Calu3 (cell line): ENCODE results near the gene DSCAM. TPM values are rescaled to one million over a fixed set of nuclear protein-coding genes. Genes with fewer than 3 reads are reported as not detected.

ENCODE experiments used
- BruUV-seq: library from RNA; stranded (reverse); fragments of 400-500 nt; replicated peaks from 2 replicates; lab custom pipeline; 2021; lab: Mats Ljungman, UMichigan
- CTCF ChIA-PET: fragments of 300-600 bp; sonication (Branson Sonifier 250); formaldehyde crosslinking; loops from one replicate; lab custom pipeline; 2022; ENCODE audit warnings: antibody characterized with exemption; lab: Charles Lee
- DNase-seq: peaks from one replicate; pipeline ENCODE4 v3.0.0; 2022
- H3K27ac Mint-ChIP-seq: one replicate; pipeline ENCODE4 v1.8.0; 2022; ENCODE audit warnings: mixed read lengths; ENCODE audit not compliant: unreplicated experiment
- H3K27me3 Mint-ChIP-seq: one replicate; pipeline ENCODE4 v1.8.0; 2022; ENCODE audit warnings: mixed read lengths; ENCODE audit not compliant: unreplicated experiment
- H3K36me3 Mint-ChIP-seq: one replicate; pipeline ENCODE4 v1.8.0; 2022; ENCODE audit warnings: mild to moderate bottlenecking, moderate library complexity, mixed read lengths; ENCODE audit not compliant: insufficient read depth, unreplicated experiment
- H3K4me1 Mint-ChIP-seq: one replicate; pipeline ENCODE4 v1.8.0; 2022; ENCODE audit warnings: mild to moderate bottlenecking, low read depth, mixed read lengths; ENCODE audit not compliant: unreplicated experiment
- H3K4me3 Mint-ChIP-seq: one replicate; pipeline ENCODE4 v1.8.0; 2022; ENCODE audit warnings: mild to moderate bottlenecking, low read depth, moderate library complexity, mixed read lengths; ENCODE audit not compliant: unreplicated experiment
- H3K9me3 Mint-ChIP-seq: one replicate; pipeline ENCODE4 v1.8.0; 2022; ENCODE audit warnings: low read depth, mixed read lengths; ENCODE audit not compliant: unreplicated experiment
- intact Hi-C: fragments of 100-400 bp; cut with micrococcal nuclease; formaldehyde crosslinking; loops from one replicate; pipeline ENCODE4 v1.10.0; 2022; ENCODE audit not compliant: unreplicated experiment
- total RNA-seq: library from RNA; stranded (reverse); gene quantifications from 2 replicates; pipeline ENCODE4 v1.2.3, GENCODE V29; 2022
- TF ChIP-seq, protein P1 (sequence below): fragments of 200-600 bp; IDR thresholded peaks from one replicate; pipeline ENCODE4 v1.8.0; 2022; ENCODE audit warnings: antibody characterized with exemption; ENCODE audit not compliant: unreplicated experiment

Gene DSCAM
- total RNA-seq, 1 experiment from 2014 or later, result not detected

DNA sequence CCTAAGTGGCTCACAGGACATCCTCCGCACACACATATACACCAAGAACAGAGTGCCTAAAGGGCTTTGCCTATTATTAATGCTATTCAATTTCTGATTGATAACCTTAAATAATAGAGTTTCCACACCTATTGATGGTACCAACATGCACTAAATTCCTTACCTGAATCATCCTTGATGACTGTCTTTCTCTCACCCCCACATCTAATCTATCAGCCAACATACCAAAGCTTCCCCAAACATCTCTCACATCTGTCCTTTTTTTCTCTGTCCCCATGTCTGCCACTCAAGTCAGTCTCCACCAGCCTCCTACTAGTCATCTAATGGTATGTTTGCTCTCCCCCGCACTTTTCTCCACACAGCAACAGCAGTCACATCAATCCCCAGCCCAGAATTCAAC is 174.4 kb downstream of the DSCAM start:
- TF ChIP-seq, protein P1, sequence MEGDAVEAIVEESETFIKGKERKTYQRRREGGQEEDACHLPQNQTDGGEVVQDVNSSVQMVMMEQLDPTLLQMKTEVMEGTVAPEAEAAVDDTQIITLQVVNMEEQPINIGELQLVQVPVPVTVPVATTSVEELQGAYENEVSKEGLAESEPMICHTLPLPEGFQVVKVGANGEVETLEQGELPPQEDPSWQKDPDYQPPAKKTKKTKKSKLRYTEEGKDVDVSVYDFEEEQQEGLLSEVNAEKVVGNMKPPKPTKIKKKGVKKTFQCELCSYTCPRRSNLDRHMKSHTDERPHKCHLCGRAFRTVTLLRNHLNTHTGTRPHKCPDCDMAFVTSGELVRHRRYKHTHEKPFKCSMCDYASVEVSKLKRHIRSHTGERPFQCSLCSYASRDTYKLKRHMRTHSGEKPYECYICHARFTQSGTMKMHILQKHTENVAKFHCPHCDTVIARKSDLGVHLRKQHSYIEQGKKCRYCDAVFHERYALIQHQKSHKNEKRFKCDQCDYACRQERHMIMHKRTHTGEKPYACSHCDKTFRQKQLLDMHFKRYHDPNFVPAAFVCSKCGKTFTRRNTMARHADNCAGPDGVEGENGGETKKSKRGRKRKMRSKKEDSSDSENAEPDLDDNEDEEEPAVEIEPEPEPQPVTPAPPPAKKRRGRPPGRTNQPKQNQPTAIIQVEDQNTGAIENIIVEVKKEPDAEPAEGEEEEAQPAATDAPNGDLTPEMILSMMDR, result no peak
- Mint-ChIP-seq H3K27me3 (no peaks in the 10 kb centered on the region), H3K4me1 (no peaks in the 10 kb centered on the region), H3K36me3 (no peaks in the 10 kb centered on the region), H3K4me3 (no peak overlapping the region), H3K27ac (no peak overlapping the region), H3K9me3 (peaks cover 8% of the 10 kb centered on the region)
- intact Hi-C loops, result no loop called here
- CTCF ChIA-PET, result no interaction called here
- BruUV-seq, result no TSS peak
- no peak for DNase-seq

DNA sequence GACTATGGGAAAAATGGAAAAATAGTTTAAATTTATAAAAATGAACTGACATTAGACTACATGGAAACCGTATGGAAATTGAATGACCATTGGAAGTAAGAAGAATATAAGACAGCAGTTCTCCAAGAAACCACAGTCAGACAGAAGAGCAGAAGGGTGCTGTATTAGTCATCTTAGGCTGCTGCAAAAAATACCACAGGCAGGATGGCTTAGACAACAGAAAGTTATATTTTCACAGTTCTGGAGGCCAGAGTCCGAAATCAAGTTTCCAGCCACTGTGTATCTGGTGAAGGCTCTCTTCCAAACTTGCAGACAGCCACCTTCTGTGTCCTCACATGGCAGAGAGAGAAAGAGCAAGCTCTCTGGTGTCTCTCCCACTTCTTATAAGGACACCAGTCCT is 175.2 kb downstream of the DSCAM start:
- H3K9me3 Mint-ChIP-seq, result peaks cover 5% of the 10 kb centered on the region
- TF ChIP-seq, protein P1, result no peak
- no peaks in the 10 kb centered on the region for H3K27me3 Mint-ChIP-seq
- CTCF ChIA-PET, result no interaction called here
- no peak overlapping the region for H3K4me3 Mint-ChIP-seq
- no peaks in the 10 kb centered on the region for H3K36me3 Mint-ChIP-seq
- H3K4me1 Mint-ChIP-seq, result no peaks in the 10 kb centered on the region
- H3K27ac Mint-ChIP-seq, result no peak overlapping the region
- DNase-seq, result no peak
- intact Hi-C loops, result no loop called here
- no TSS peak for BruUV-seq

DNA sequence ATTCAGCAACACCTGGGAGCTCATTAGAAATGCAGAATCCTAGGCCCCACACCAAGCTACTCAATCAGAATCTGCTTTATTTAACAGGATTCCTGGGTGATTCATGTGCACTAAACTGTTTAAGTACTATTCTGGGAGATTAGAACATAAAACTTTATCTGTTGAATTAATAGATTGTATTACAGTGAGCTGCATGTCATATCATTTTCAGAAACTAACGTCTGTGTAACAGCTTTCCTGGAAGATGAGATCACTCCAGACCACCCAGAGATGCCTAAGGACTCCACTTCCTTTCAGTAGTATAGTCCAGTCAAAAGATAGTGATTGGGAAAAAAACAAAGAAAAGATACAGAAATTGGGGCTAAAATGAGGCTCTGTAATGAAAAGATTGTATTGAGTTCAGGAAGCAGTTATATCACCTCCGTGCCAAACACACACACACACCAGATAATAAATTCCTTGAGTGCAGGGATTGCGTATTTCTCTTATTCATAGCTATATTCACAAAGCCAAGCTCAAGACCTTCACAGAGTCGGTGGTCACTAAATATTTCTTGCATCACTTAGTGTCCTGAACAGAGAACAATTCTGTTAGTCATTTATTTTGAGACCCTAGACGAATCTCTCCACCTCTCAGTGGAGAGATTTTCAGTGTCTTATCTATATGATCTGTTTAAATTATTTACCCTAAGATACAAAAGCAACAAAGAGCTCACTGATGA is 178.2 kb downstream of the DSCAM start:
- H3K4me1 Mint-ChIP-seq, result no peaks in the 10 kb centered on the region
- CTCF ChIA-PET, result no interaction called here

DNA sequence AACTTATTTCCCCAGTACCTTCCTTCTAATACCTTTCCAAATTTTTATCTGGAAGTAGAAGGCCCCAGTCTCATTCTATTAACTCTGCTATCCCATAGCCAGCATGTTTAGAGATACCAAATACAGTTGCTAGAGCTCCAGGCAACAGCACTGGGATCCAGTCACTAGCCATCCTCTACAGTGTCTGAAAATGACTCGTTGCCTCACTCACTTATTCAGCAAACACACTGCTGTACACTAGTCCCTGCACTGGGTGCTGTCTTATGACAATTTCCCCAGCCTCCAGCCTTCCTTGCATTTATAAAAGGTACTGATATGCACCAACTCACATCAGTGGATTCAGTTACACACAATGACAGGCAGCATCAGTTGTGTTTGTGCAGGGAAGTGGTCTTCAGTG is 179.0 kb downstream of the DSCAM start:
- peaks cover 3% of the 10 kb centered on the region for H3K9me3 Mint-ChIP-seq
- no peak overlapping the region for H3K27ac Mint-ChIP-seq
- H3K36me3 Mint-ChIP-seq, result no peaks in the 10 kb centered on the region
- CTCF ChIA-PET, result no interaction called here
- H3K27me3 Mint-ChIP-seq, result no peaks in the 10 kb centered on the region
- no peak overlapping the region for H3K4me3 Mint-ChIP-seq
- DNase-seq, result no peak
- TF ChIP-seq, protein P1, result no peak
- H3K4me1 Mint-ChIP-seq, result no peaks in the 10 kb centered on the region
- intact Hi-C loops, result no loop called here
- no TSS peak for BruUV-seq

More for the DNA sequence above, 178.2 kb downstream of the DSCAM start:
- TF ChIP-seq, protein P1, result no peak
- Mint-ChIP-seq H3K27me3 (no peaks in the 10 kb centered on the region), H3K36me3 (no peaks in the 10 kb centered on the region), H3K27ac (no peak overlapping the region), H3K4me3 (no peak overlapping the region), H3K9me3 (peaks cover 3% of the 10 kb centered on the region)
- no TSS peak for BruUV-seq
- intact Hi-C loops, result no loop called here
- no peak for DNase-seq
